Mesenchymal stem cell (in vitro differentiated cells and primary cell): ENCODE results near the gene CATSPER3.

Experiments used
- DNase-seq: peaks from one replicate; pipeline ENCODE4 v3.0.0-alpha.2; 2013
- H2AFZ ChIP-seq: one replicate; pipeline ENCODE4 v1.6.1; 2013; ENCODE audit warnings: low read depth, mild to moderate bottlenecking, control low read depth, inconsistent platforms, low read length, moderate library complexity
- H2AK5ac ChIP-seq: 2 replicates; pipeline ENCODE4 v1.6.1; 2013; ENCODE audit warnings: low read length, moderate library complexity, mild to moderate bottlenecking, inconsistent platforms; ENCODE audit not compliant: severe bottlenecking
- H2BK120ac ChIP-seq: one replicate; pipeline ENCODE4 v1.6.1; 2013; ENCODE audit warnings: low read depth, mild to moderate bottlenecking, inconsistent platforms, low read length, moderate library complexity
- H2BK12ac ChIP-seq, 2 experiments: one replicate each; pipeline ENCODE4 v1.6.1; 2013; ENCODE audit warnings: inconsistent platforms in 2 of 2, low read length in 2 of 2, mild to moderate bottlenecking in 2 of 2, moderate library complexity in 2 of 2, control low read depth in 1 of 2
- H2BK15ac ChIP-seq: one replicate; pipeline ENCODE4 v1.6.1; 2013; ENCODE audit warnings: mild to moderate bottlenecking, low read depth, inconsistent platforms; ENCODE audit not compliant: poor library complexity, severe bottlenecking
- H2BK5ac ChIP-seq: 2 replicates; pipeline ENCODE4 v1.6.1; 2013; ENCODE audit warnings: low read depth, mild to moderate bottlenecking, low read length, control low read depth, inconsistent platforms; ENCODE audit not compliant: poor library complexity, severe bottlenecking
- H3K14ac ChIP-seq, 2 experiments: one replicate each; pipeline ENCODE4 v1.6.1; 2013; ENCODE audit warnings: inconsistent platforms in 2 of 2, low read length in 2 of 2, control low read depth in 1 of 2, mild to moderate bottlenecking in 1 of 2, moderate library complexity in 1 of 2
- H3K18ac ChIP-seq, 2 experiments: one replicate each; pipeline ENCODE4 v1.6.1; 2013; ENCODE audit warnings: inconsistent platforms in 2 of 2, low read length in 2 of 2, control low read depth in 1 of 2, low read depth in 1 of 2, mild to moderate bottlenecking in 1 of 2
- H3K23ac ChIP-seq, 2 experiments: one replicate each; pipeline ENCODE4 v1.6.1; 2013; ENCODE audit warnings: inconsistent platforms in 2 of 2, low read length in 2 of 2, mild to moderate bottlenecking in 2 of 2, moderate library complexity in 2 of 2, control low read depth in 1 of 2
- H3K27ac ChIP-seq: 2 replicates; pipeline ENCODE4 v1.5.1; 2013; ENCODE audit warnings: mild to moderate bottlenecking, moderate library complexity, low read length, control low read depth, inconsistent platforms; ENCODE audit not compliant: poor library complexity, severe bottlenecking
- H3K27me3 ChIP-seq, 2 experiments: 2 replicates each; pipeline versions ENCODE4 v1.6.1 to v1.7.0; 2013; ENCODE audit warnings: low read length in 2 of 2, mild to moderate bottlenecking in 2 of 2, moderate library complexity in 2 of 2, control low read depth in 1 of 2, inconsistent platforms in 1 of 2; ENCODE audit not compliant: control insufficient read depth in 1 of 2, insufficient read depth in 1 of 2
- H3K36me3 ChIP-seq, 2 experiments: 2 replicates each; pipeline versions ENCODE4 v1.6.1 to v1.7.0; 2013; ENCODE audit warnings: low read length in 2 of 2, control low read depth in 1 of 2, inconsistent platforms in 1 of 2, low read depth in 1 of 2, mild to moderate bottlenecking in 1 of 2; ENCODE audit not compliant: insufficient read depth in 2 of 2, control insufficient read depth in 1 of 2
- H3K4ac ChIP-seq, 2 experiments: one replicate each; pipeline ENCODE4 v1.6.1; 2013; ENCODE audit warnings: inconsistent platforms in 2 of 2, low read length in 2 of 2, mild to moderate bottlenecking in 2 of 2, moderate library complexity in 2 of 2, control low read depth in 1 of 2, low read depth in 1 of 2
- H3K4me1 ChIP-seq: 2 replicates; pipeline ENCODE4 v1.6.1; 2013; ENCODE audit warnings: low read depth, low read length, control low read depth; ENCODE audit not compliant: control insufficient read depth, insufficient read depth
- H3K4me2 ChIP-seq: 2 replicates; pipeline ENCODE4 v1.6.1; 2013; ENCODE audit warnings: low read length, mild to moderate bottlenecking, inconsistent platforms; ENCODE audit not compliant: poor library complexity, severe bottlenecking
- H3K4me3 ChIP-seq, 2 experiments: 2 replicates each; pipeline versions ENCODE4 v1.5.1 to v1.7.0; 2013; ENCODE audit warnings: low read length in 2 of 2, mild to moderate bottlenecking in 2 of 2, control low read depth in 1 of 2, low read depth in 1 of 2; ENCODE audit not compliant: insufficient read depth in 1 of 2
- H3K79me1 ChIP-seq: replicated peaks from 2 replicates; pipeline ENCODE4 v1.6.1; 2013; ENCODE audit warnings: mild to moderate bottlenecking, control low read depth, low read length, inconsistent platforms; ENCODE audit not compliant: poor library complexity, severe bottlenecking
- H3K9ac ChIP-seq: 2 replicates; pipeline ENCODE4 v1.7.0; 2013; ENCODE audit warnings: mild to moderate bottlenecking, low read length, moderate library complexity
- H3K9me3 ChIP-seq: 2 replicates; pipeline ENCODE4 v1.7.0; 2013; ENCODE audit warnings: mild to moderate bottlenecking, low read length; ENCODE audit not compliant: control insufficient read depth
- H4K8ac ChIP-seq: one replicate; pipeline ENCODE4 v1.6.1; 2013; ENCODE audit warnings: inconsistent platforms, mild to moderate bottlenecking, low read length, moderate library complexity
- H4K91ac ChIP-seq: one replicate; pipeline ENCODE4 v1.6.1; 2013; ENCODE audit warnings: mild to moderate bottlenecking, low read length, inconsistent platforms
- WGBS: methylation state at CpG from one replicate; pipeline ENCODE4 v1.1.7; 2013; ENCODE audit warnings: mixed read lengths; 5-methylcytosine and 5-hydroxymethylcytosine counted together

Gene CATSPER3

DNA sequence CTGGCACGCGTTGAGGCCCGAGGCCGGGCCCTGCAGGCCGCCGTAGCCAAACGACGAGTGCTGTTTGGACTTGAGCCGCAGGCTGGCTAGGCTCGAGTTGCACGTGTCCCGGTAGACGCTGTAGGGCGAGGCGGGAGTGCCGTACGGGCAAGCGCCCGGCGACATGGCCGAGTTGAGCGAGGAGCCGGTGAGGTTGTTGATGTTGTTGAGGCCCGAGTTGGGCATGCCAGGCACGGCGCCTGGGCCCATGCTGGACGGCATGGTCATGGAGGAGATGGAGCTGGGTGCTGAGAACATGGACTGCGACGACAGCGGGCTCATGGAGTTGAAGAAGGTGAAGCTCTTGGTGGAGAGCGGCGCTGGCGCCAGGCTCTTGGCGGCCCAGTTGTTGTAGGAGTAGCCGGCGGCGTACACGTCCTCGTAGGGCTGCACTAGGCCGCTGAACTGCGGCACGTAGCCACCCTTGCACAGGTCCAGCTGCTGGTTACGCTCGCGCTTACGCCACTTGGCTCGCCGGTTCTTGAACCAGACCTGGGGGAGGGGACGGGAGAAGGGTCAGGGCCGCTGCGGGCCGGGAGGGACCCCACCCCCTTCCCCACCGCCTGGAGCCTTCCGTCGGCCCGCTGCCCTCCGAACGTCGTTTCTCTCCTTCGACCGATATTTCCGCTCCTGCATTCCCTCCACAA is 61.2 kb downstream of the CATSPER3 start:
- Histone ChIP-seq H4K91ac (no peak overlapping the region), H2BK120ac (no peak overlapping the region), H4K8ac (peak overlapping the region; percentile 75), H2BK15ac (no peak overlapping the region), H3K23ac (peak overlapping the region in 1 of 2 experiments; percentile 23), H3K14ac (peak overlapping the region in 1 of 2 experiments; percentile 91), H3K79me1 (no peaks in the 10 kb centered on the region), H3K36me3 (no peaks in the 10 kb centered on the region), H3K9ac (no peak overlapping the region), H3K4me1 (peaks cover 25% of the 10 kb centered on the region), H2AK5ac (no peak overlapping the region), H2AFZ (no peak overlapping the region), H3K9me3 (peaks cover 5% of the 10 kb centered on the region), H3K4me2 (no peak overlapping the region), H3K27ac (no peak overlapping the region), H3K4ac (peak overlapping the region; percentile 7 to 9), H3K4me3 (peak overlapping the region in 1 of 2 experiments; percentile 29), H2BK12ac (peak overlapping the region; percentile 28 to 49), H2BK5ac (no peak overlapping the region), H3K27me3 (peaks cover 76 to 87% of the 10 kb centered on the region in 2 experiments), H3K18ac (peak overlapping the region in 1 of 2 experiments; percentile 76)
- 22% methylated on average over 58 of the region's 62 CpGs for WGBS
- DNase-seq: no peak

GRCh38 chr5:135029477-135030122 is 61.9 kb downstream of the CATSPER3 start:
- H3K18ac ChIP-seq: peak overlapping the region in 1 of 2 experiments; percentile 76
- no peak overlapping the region for H2BK15ac ChIP-seq
- H2AFZ ChIP-seq: no peak overlapping the region
- no peak overlapping the region for H3K9ac ChIP-seq
- no peaks in the 10 kb centered on the region for H3K36me3 ChIP-seq
- no peak overlapping the region for H3K4me2 ChIP-seq
- H3K27ac ChIP-seq: no peak overlapping the region
- H3K4ac ChIP-seq: no peak overlapping the region
- 33% methylated on average over 15 of the region's 15 CpGs for WGBS
- H3K14ac ChIP-seq: no peak overlapping the region
- H3K4me3 ChIP-seq: no peak overlapping the region
- no peak overlapping the region for H4K91ac ChIP-seq
- H2BK5ac ChIP-seq: no peak overlapping the region
- no peak overlapping the region for H2AK5ac ChIP-seq
- no peak overlapping the region for H3K23ac ChIP-seq
- H3K9me3 ChIP-seq: peaks cover 5% of the 10 kb centered on the region
- H2BK12ac ChIP-seq: no peak overlapping the region
- no peaks in the 10 kb centered on the region for H3K79me1 ChIP-seq
- H3K27me3 ChIP-seq: peaks cover 77 to 84% of the 10 kb centered on the region in 2 experiments
- H3K4me1 ChIP-seq: peaks cover 32% of the 10 kb centered on the region
- no peak overlapping the region for H4K8ac ChIP-seq
- no peak overlapping the region for H2BK120ac ChIP-seq
- DNase-seq: no peak

DNA sequence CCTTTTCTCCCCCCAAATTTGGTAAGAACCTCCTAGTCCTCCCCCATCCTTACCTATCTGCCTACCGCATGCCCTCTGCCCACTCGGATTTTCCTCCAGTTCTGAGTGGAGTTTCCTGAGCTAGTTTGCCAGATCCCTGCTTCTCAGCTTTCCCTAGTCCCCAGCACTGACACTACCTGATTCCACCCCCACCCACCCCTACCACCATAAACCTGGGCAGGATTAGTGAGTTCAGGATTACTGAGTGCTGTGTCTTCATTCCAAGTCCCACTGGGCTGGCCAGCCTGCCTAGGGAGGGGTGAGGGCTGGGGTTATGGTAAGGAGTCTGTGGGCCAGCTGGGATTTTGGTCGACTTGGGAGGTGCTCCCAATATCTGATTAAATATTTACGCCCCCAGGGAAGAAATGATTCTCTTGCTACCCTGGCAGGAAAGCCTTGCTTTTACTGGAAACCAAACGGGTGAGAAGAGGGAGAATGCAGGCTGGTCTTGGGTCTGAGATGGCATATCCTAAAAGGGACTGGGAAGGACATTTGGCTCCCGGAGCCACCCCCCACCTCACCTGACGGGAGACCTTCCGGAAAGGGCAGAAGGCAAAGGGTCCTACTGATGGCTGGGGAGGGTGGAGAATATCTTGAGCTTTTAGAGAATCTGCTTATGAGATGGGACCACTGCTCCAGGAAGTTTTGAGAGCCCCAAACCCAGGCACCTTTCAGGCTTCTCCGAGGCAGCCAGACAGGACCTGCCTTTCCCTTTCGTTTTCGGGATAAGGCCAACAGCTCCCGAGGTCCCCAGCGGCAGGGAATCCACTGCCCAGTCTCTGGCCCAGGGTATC is 62.6 kb downstream of the CATSPER3 start:
- Histone ChIP-seq H2BK5ac (no peak overlapping the region), H2AK5ac (no peak overlapping the region), H3K4me2 (peak overlapping the region; percentile 2), H3K4ac (no peak overlapping the region), H3K9me3 (peaks cover 5% of the 10 kb centered on the region), H2AFZ (no peak overlapping the region), H3K14ac (no peak overlapping the region), H3K27ac (no peak overlapping the region), H2BK12ac (no peak overlapping the region), H4K8ac (peak overlapping the region; percentile 62), H4K91ac (peak overlapping the region; percentile 59), H3K27me3 (peaks cover 84 to 85% of the 10 kb centered on the region in 2 experiments), H3K4me3 (peak overlapping the region in 1 of 2 experiments; percentile 47), H3K79me1 (no peaks in the 10 kb centered on the region), H3K4me1 (peaks cover 34% of the 10 kb centered on the region), H3K18ac (peak overlapping the region in 1 of 2 experiments; percentile 75), H3K9ac (no peak overlapping the region), H3K36me3 (no peaks in the 10 kb centered on the region), H2BK120ac (no peak overlapping the region), H2BK15ac (no peak overlapping the region), H3K23ac (no peak overlapping the region)
- DNase-seq: peak; percentile 65
- 21% methylated on average over 11 of the region's 13 CpGs for WGBS
